Fibroblast of villous mesenchyme (primary cell): ENCODE results near the gene NEGR1. TPM values are rescaled to one million over a fixed set of nuclear protein-coding genes. Genes with fewer than 3 reads are reported as not detected.

Experiments used
- DNase-seq: peaks from one replicate; pipeline ENCODE4 v3.0.0-alpha.2; 2010; ENCODE audit warnings: low read depth
- H3K4me3 ChIP-seq: 2 replicates; pipeline ENCODE4 v1.5.1; 2011; ENCODE audit warnings: low read depth, mild to moderate bottlenecking, low read length
- CTCF ChIP-seq: IDR thresholded peaks from 2 replicates; pipeline ENCODE4 v1.5.1; 2012; ENCODE audit warnings: low read depth, mild to moderate bottlenecking, low read length; ENCODE audit not compliant: insufficient read depth
- total RNA-seq: library from RNA; depleted of rRNA; stranded (reverse); fragments of >200 nt; gene quantifications from 2 replicates; pipeline ENCODE4 v1.2.3, GENCODE V29; 2012

Gene NEGR1
- total RNA-seq, 1 donor: 13.8 TPM

GRCh38 chr1:71753746-71754145, 528.6 kb downstream of the NEGR1 start:
- DNase-seq: no peak
- no peak for TF ChIP-seq CTCF
- no peak overlapping the region for H3K4me3 ChIP-seq

GRCh38 chr1:71745326-71745725, 537.0 kb downstream of the NEGR1 start:
- no peak for TF ChIP-seq CTCF
- no peak for DNase-seq
- no peak overlapping the region for H3K4me3 ChIP-seq

- DNase-seq: no peak
- H3K4me3 ChIP-seq: no peak overlapping the region
- no peak for TF ChIP-seq CTCF
These were observed 538.5 kb downstream of the NEGR1 start for GRCh38 chr1:71743862-71744261.

GRCh38 chr1:71738910-71739309, 543.4 kb downstream of the NEGR1 start:
- TF ChIP-seq CTCF: no peak
- H3K4me3 ChIP-seq: no peak overlapping the region
- DNase-seq: no peak

GRCh38 chr1:71738256-71738655, 544.1 kb downstream of the NEGR1 start:
- DNase-seq: no peak
- TF ChIP-seq CTCF: no peak
- H3K4me3 ChIP-seq: no peak overlapping the region

GRCh38 chr1:71737768-71738167, 544.6 kb downstream of the NEGR1 start:
- no peak for DNase-seq
- no peak overlapping the region for H3K4me3 ChIP-seq
- TF ChIP-seq CTCF: no peak

GRCh38 chr1:71733121-71733520, 549.2 kb downstream of the NEGR1 start:
- no peak overlapping the region for H3K4me3 ChIP-seq
- DNase-seq: no peak
- no peak for TF ChIP-seq CTCF
